ENCODE results near the gene IPP.

IPP gene

GRCh38 chr1:45750298-45751038 is at the start of gene IPP:
IPP (minus strand) TSS chr1:45750653; CDS start chr1:45746411, 4,242 bp downstream.
- peak; percentile 99 for DNase-seq (ENCODE audit: low spot score)
- in situ Hi-C loops (cut with MboI; ENCODE audit: low sequenced_read_pairs, unreplicated experiment): no loop called here
- TF ChIP-seq, protein P1, sequence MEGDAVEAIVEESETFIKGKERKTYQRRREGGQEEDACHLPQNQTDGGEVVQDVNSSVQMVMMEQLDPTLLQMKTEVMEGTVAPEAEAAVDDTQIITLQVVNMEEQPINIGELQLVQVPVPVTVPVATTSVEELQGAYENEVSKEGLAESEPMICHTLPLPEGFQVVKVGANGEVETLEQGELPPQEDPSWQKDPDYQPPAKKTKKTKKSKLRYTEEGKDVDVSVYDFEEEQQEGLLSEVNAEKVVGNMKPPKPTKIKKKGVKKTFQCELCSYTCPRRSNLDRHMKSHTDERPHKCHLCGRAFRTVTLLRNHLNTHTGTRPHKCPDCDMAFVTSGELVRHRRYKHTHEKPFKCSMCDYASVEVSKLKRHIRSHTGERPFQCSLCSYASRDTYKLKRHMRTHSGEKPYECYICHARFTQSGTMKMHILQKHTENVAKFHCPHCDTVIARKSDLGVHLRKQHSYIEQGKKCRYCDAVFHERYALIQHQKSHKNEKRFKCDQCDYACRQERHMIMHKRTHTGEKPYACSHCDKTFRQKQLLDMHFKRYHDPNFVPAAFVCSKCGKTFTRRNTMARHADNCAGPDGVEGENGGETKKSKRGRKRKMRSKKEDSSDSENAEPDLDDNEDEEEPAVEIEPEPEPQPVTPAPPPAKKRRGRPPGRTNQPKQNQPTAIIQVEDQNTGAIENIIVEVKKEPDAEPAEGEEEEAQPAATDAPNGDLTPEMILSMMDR (IDR thresholded peaks at IDR 0.05; ENCODE audit: borderline replicate concordance, control extremely low read depth, extremely low read depth, insufficient read depth, missing control alignments): peak; percentile 43

- no peak for DNase-seq (ENCODE audit: low spot score)
- in situ Hi-C loops (cut with MboI; ENCODE audit: low sequenced_read_pairs, unreplicated experiment): no loop called here
- TF ChIP-seq, protein P1 (IDR thresholded peaks at IDR 0.05; ENCODE audit: borderline replicate concordance, control extremely low read depth, extremely low read depth, insufficient read depth, missing control alignments): no peak
These were observed 46.5 kb upstream of the IPP start for GRCh38 chr1:45796946-45797345.

GRCh38 chr1:45796381-45796780 is 45.9 kb upstream of the IPP start:
- TF ChIP-seq, protein P1 (IDR thresholded peaks at IDR 0.05; ENCODE audit: borderline replicate concordance, control extremely low read depth, extremely low read depth, insufficient read depth, missing control alignments): no peak
- in situ Hi-C loops (cut with MboI; ENCODE audit: low sequenced_read_pairs, unreplicated experiment): no loop called here
- no peak for DNase-seq (ENCODE audit: low spot score)

DNA sequence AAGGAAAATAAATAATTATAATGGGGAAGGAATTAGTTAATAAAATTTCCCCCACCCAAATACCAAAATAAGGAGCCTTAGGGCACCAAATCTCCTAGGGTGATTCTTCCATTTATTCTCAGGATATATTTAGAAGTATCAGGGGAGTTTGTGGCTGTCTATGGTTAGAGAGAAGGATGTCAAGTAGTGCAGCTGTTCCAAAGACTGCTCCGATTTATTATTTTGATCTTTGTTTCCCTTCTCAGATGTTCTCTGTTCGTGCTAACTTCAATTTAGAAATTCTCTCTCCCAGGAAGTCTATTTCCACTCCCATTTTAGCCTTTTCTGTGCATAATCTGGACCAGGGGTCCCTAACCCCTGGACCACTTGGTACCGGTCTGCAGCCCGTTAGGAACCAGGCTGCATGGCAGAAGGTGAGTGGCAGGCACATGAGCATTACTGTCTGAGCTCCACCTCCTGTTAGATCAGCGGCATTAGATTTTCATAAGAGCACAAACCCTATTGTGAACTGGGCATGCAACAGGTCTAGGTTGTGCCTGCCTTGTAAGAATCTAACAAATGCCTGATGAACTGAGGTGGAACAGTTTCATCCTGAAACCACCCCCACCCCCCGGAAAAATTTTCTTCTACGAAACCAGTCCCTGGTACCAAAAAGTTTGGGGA is 43.6 kb upstream of the IPP start:
- DNase-seq (ENCODE audit: low spot score): no peak
- TF ChIP-seq, protein P1 (IDR thresholded peaks at IDR 0.05; ENCODE audit: borderline replicate concordance, control extremely low read depth, extremely low read depth, insufficient read depth, missing control alignments): no peak
- in situ Hi-C loops (cut with MboI; ENCODE audit: low sequenced_read_pairs, unreplicated experiment): no loop called here

- in situ Hi-C loops (cut with MboI; ENCODE audit: low sequenced_read_pairs, unreplicated experiment): no loop called here
- no peak for DNase-seq (ENCODE audit: low spot score)
- TF ChIP-seq, protein P1 (IDR thresholded peaks at IDR 0.05; ENCODE audit: borderline replicate concordance, control extremely low read depth, extremely low read depth, insufficient read depth, missing control alignments): no peak
These were observed 42.3 kb upstream of the IPP start for GRCh38 chr1:45792744-45793143.

DNA sequence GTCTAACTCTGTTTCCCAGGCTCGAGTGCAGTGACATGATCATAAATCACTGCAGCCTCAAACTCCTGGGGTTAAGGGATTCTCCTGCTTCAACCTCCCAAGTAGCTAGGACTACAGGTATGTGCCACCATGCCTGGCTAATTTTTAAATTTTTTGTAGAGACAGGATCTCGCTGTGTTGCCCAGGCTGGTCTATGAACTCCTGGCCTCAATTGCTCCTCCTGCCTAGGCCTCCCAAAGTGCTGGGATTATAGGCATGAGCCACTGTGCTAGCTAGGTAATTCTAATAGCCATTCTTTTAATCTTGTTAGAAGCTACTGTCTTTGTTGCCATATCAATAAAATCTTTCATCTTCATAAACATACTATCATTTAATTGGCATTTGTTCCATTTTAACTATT is 39.1 kb upstream of the IPP start:
- TF ChIP-seq, protein P1 (IDR thresholded peaks at IDR 0.05; ENCODE audit: borderline replicate concordance, control extremely low read depth, extremely low read depth, insufficient read depth, missing control alignments): no peak
- in situ Hi-C loops (cut with MboI; ENCODE audit: low sequenced_read_pairs, unreplicated experiment): no loop called here
- no peak for DNase-seq (ENCODE audit: low spot score)
